ENCODE data around the gene VAV2. TPM values are rescaled to one million over a fixed set of nuclear protein-coding genes. Genes with fewer than 3 reads are reported as not detected.

VAV2 gene
- polyA plus RNA-seq, 1 of the 3 experiments (the other 2 are of a cell fraction): 14.9 TPM

- Histone ChIP-seq H3K36me3 (replicated peaks in 1 of 2; ENCODE audit: control insufficient read depth in 1 of 2, insufficient read depth in 2 of 2, low read length in 1 of 2) (no peaks in the 10 kb centered on the region), H3K4me3 (ENCODE audit: low read depth in 2 of 2, low read length in 1 of 2) (no peak overlapping the region), H4K20me1 (ENCODE audit: insufficient read depth) (peaks cover 73% of the 10 kb centered on the region), H3K4me2 (no peak overlapping the region), H3K9ac (no peak overlapping the region), H3K9me3 (no peaks in the 10 kb centered on the region), H3K27ac (ENCODE audit: low read depth in 2 of 2, low read length in 1 of 2) (no peak overlapping the region), H2AFZ (ENCODE audit: low read depth) (no peak overlapping the region), H3F3A (replicated peaks; ENCODE audit: insufficient read depth) (no peaks in the 10 kb centered on the region), H3K4me1 (ENCODE audit: control insufficient read depth in 1 of 2, insufficient read depth in 2 of 2, low read depth in 1 of 2, low read length in 1 of 2) (peaks cover 0 to 35% of the 10 kb centered on the region in 2 experiments; a peak in 1 of 4 replicates), H3K79me2 (ENCODE audit: insufficient read depth) (peaks cover 95% of the 10 kb centered on the region), H3K9me2 (no peaks in the 10 kb centered on the region), H3K27me3 (ENCODE audit: insufficient read depth) (no peaks in the 10 kb centered on the region)
- no peak for DNase-seq
- ChIA-PET CTCF (interaction anchor here (0.7 to 1.2 kb wide), 3 partner anchors 11 to 124 kb away, joined by 3 to 4 read pairs (median 3); no protein-coding TSS in a partner anchor), POLR2A (no interaction called here)
- no peak for TF ChIP-seq NRF1 (IDR thresholded peaks at IDR 0.05; ENCODE audit: low read depth, low read length)
- no peak for TF ChIP-seq MEF2A (IDR thresholded peaks at IDR 0.05; ENCODE audit: borderline replicate concordance, low read depth)
- TF ChIP-seq RFX5 (IDR thresholded peaks at IDR 0.05; ENCODE audit: low read length): no peak
- no peak for TF ChIP-seq FOXJ3 (CRISPR knock-in tag; IDR thresholded peaks at IDR 0.05)
- no peak for TF ChIP-seq MXI1 (IDR thresholded peaks at IDR 0.05; ENCODE audit: low read depth, low read length)
- TF ChIP-seq ELF1 (IDR thresholded peaks at IDR 0.05): no peak
- TF ChIP-seq GABPA (IDR thresholded peaks at IDR 0.05; ENCODE audit: low read depth): no peak
- TF ChIP-seq RCOR1 (IDR thresholded peaks at IDR 0.05; ENCODE audit: low read length): no peak
- TF ChIP-seq IRF3 (IDR thresholded peaks at IDR 0.05; ENCODE audit: low read depth, low read length): no peak
- TF ChIP-seq JUND (IDR thresholded peaks at IDR 0.05): no peak
- TF ChIP-seq GATA2 (CRISPR knock-in tag; IDR thresholded peaks at IDR 0.05): no peak
- no peak for TF ChIP-seq CHD2 (IDR thresholded peaks at IDR 0.05; ENCODE audit: low read length, partially characterized antibody)
- TF ChIP-seq POLR2AphosphoS5 (IDR thresholded peaks at IDR 0.05; ENCODE audit: low read depth, low read length): no peak
- no peak for TF ChIP-seq FOXM1 (IDR thresholded peaks at IDR 0.05; ENCODE audit: low read depth)
- no peak for TF ChIP-seq USF1 (IDR thresholded peaks at IDR 0.05; ENCODE audit: borderline replicate concordance, low read depth)
- no peak for TF ChIP-seq NFIC (IDR thresholded peaks at IDR 0.05; ENCODE audit: borderline replicate concordance)
- TF ChIP-seq SIN3A (IDR thresholded peaks at IDR 0.05; ENCODE audit: borderline replicate concordance, low read depth, low read length): no peak
- over 99% methylated on average over 4 of the region's 5 CpGs for WGBS (ENCODE audit: low lambda C conversion rate)
Measured at GRCh38 chr9:133917375-133917774, 74.7 kb downstream of the VAV2 start.

DNA sequence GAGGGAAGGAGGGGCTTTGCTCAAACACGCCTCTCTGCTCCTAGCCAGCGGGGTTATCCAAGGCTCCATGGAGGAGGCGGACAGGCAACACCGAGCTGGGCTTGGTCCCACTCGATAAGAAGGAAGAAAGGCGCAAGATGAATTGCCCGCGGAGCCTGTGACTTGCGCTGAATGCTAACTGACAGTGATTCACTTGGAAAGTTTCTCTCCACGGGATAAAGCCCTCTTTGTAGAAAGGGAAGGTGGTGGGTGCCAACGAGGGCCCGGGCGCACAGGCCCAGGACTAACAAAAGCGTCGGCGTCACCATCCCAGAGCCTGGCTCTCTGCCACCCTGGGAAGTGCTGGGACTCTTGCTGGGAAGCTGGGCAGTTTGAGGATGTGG lies 76.0 kb downstream of the VAV2 start:
- Histone ChIP-seq H4K20me1 (ENCODE audit: insufficient read depth) (peaks cover 73% of the 10 kb centered on the region), H3K36me3 (replicated peaks in 1 of 2; ENCODE audit: control insufficient read depth in 1 of 2, insufficient read depth in 2 of 2, low read length in 1 of 2) (no peaks in the 10 kb centered on the region), H3K27ac (ENCODE audit: low read depth in 2 of 2, low read length in 1 of 2) (no peak overlapping the region), H3F3A (replicated peaks; ENCODE audit: insufficient read depth) (no peaks in the 10 kb centered on the region), H3K4me3 (ENCODE audit: low read depth in 2 of 2, low read length in 1 of 2) (no peak overlapping the region), H3K27me3 (ENCODE audit: insufficient read depth) (no peaks in the 10 kb centered on the region), H3K4me2 (no peak overlapping the region), H3K4me1 (ENCODE audit: control insufficient read depth in 1 of 2, insufficient read depth in 2 of 2, low read depth in 1 of 2, low read length in 1 of 2) (peaks cover 0 to 46% of the 10 kb centered on the region in 2 experiments; a peak in 1 of 4 replicates), H3K79me2 (ENCODE audit: insufficient read depth) (peaks cover 95% of the 10 kb centered on the region), H3K9me3 (no peaks in the 10 kb centered on the region), H2AFZ (ENCODE audit: low read depth) (no peak overlapping the region), H3K9ac (no peak overlapping the region), H3K9me2 (no peaks in the 10 kb centered on the region)
- ChIA-PET POLR2A (no interaction called here), CTCF (interaction anchor here (1.1 kb wide), 1 partner anchor 10 kb away, joined by 3 read pairs; no protein-coding TSS in a partner anchor)
- WGBS (ENCODE audit: low lambda C conversion rate): 96% methylated on average over 15 of the region's 16 CpGs
- no peak for DNase-seq
- TF ChIP-seq RCOR1 (IDR thresholded peaks at IDR 0.05; ENCODE audit: low read length) (no peak), TAF1 (IDR thresholded peaks at IDR 0.05; ENCODE audit: borderline replicate concordance, low read depth, low read length) (no peak), SIN3A (IDR thresholded peaks at IDR 0.05; ENCODE audit: borderline replicate concordance, low read depth, low read length) (no peak), GABPA (IDR thresholded peaks at IDR 0.05; ENCODE audit: low read depth) (no peak), TEAD4 (IDR thresholded peaks at IDR 0.05; ENCODE audit: borderline replicate concordance, insufficient read depth) (no peak), EP300 (IDR thresholded peaks at IDR 0.05; ENCODE audit: borderline replicate concordance in 1 of 2, low read depth in 1 of 2, low read length in 1 of 2) (no peak), FOSL2 (IDR thresholded peaks at IDR 0.05; ENCODE audit: borderline replicate concordance, low read depth) (no peak), FOXM1 (IDR thresholded peaks at IDR 0.05; ENCODE audit: low read depth) (no peak), IRF3 (IDR thresholded peaks at IDR 0.05; ENCODE audit: low read depth, low read length) (no peak)
- TF ChIP-seq, protein P1, sequence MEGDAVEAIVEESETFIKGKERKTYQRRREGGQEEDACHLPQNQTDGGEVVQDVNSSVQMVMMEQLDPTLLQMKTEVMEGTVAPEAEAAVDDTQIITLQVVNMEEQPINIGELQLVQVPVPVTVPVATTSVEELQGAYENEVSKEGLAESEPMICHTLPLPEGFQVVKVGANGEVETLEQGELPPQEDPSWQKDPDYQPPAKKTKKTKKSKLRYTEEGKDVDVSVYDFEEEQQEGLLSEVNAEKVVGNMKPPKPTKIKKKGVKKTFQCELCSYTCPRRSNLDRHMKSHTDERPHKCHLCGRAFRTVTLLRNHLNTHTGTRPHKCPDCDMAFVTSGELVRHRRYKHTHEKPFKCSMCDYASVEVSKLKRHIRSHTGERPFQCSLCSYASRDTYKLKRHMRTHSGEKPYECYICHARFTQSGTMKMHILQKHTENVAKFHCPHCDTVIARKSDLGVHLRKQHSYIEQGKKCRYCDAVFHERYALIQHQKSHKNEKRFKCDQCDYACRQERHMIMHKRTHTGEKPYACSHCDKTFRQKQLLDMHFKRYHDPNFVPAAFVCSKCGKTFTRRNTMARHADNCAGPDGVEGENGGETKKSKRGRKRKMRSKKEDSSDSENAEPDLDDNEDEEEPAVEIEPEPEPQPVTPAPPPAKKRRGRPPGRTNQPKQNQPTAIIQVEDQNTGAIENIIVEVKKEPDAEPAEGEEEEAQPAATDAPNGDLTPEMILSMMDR (IDR thresholded peaks at IDR 0.05): no peak

Measured in SK-N-SH (cell line).